Lung microvascular endothelial cell (primary cell): Measurements from ENCODE around the gene KIF26B. TPM values are rescaled to one million over a fixed set of nuclear protein-coding genes. Genes with fewer than 3 reads are reported as not detected.
A peak's percentile ranks its signal among the peaks of the same experiment; 100 is the strongest.

ENCODE experiments used
- DNase-seq, 2 donors: peaks; one replicate each; pipeline versions ENCODE4 v3.0.0 to v3.0.0-alpha.2; 2010; ENCODE audit warnings: low read depth in 2 of 2
- total RNA-seq: library from RNA; depleted of rRNA; stranded (reverse); fragments of >200 nt; gene quantifications from 2 replicates; pipeline ENCODE4 v1.2.1, GENCODE V29; 2014

KIF26B gene
- total RNA-seq, 1 donor from 2014 or later: 1.4 TPM

DNA sequence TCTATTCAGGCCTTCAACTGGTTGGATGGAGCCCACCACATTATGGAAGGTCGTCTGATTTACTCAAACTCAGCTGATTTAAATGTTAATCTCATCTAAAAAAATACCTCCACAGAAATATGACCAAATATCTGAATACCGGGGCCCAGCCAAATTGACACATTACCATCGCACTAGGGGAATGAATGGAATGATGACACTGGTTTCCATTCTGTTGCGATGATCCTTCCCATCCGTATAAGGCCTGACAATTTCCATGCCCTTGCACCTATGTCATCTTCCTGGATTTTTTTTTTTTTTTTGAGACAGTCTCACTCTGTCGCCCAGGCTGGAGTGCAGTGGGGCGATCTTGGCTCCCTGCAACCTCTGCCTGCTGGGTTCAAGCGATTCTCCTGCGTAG, 397.5 kb downstream of the KIF26B start:
- DNase-seq: no peak

DNA sequence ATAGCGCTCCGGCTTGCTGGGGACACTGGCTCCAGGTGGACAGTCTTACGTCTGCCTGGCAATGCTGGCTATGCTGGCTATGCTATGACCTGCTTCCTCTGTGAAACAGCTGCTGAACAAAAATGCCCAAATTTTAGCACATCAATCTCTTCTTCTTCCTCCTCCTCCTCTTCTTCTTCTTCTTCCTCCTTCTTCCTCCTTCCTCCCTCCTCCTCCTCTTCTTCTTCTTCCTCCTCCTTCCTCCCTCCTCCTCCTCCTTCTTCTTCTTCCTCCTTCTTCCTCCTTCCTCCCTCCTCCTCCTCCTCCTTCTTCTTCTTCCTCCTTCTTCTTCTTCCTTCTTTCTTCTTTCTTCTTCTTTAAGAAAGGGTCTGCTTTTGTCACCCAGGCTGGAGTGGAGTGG, 401.3 kb downstream of the KIF26B start:
- DNase-seq: no peak

- DNase-seq: no peak
Observed at GRCh38 chr1:245558069-245558468, 403.3 kb downstream of the KIF26B start.

DNA sequence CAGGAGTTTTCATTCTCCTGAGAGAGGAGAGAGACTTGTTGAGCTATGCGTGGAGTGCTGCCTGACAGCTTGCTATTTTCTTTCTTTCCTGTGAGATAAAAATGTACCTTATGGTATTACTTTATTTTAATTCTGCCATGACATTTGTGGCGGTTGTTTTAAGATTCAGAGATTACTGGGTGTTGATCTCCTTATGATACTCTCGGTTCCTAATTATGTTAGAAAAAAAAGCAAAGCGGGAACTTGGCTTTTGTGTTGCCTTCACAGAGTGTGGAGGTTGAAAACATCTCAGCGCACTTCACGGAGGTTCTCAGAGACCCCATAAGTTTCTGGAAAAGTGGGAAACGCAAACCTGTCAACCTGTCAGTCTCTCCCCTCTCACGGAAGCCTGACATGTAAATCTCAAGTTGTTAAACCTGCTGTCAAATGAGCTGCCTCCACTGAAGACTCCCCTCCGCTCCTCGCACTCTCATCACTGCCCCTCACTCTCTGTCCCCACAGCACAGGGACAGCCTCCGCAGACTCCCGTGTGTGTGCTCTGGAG, 405.6 kb downstream of the KIF26B start:
- no peak for DNase-seq

DNA sequence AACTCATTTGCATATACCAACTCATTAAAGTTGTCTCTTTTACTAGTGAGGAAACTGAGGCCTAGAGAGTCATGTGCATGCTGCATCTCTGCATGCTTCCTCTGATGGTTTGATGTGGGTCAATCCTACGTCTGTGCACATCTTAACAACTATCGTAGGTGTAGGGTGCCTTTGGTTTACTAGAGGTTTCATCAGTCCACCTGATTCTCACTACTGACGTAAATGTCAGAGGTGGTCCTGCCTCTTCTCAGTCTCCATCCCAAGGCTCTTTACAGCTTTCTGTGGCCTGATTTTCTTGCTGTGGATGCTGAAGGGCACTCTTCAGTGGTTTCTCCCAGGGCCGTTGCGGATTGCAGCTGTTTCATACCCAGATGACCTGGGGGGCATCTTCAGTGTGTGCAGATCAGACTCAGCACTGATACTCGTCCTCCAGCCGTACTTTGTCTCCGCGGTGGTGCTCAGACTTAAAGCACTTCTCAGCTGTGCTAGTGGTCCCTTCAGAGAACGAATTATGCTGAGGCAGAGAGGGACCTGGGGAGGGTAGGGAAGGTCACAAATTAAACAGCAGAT, 407.0 kb downstream of the KIF26B start:
- DNase-seq: no peak

DNA sequence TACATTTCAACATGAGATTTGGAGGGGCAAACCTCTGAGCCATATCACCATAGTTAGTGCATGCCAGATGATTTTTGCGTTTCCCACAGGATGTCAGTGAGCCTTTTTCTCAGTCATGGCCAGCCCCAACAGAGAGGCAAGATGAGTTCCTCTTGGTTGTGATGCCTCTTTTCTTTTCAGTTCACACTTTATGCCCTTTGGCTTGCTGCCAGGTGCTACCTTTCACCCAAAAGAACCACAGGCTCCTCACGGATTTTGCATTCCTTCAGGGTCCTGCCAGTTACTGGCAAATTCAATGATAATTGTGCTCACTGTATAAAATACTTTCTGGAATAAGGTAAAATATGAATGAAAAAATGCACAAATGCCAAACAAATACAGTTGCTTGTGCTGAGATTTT, 411.3 kb downstream of the KIF26B start:
- DNase-seq: no peak

DNA sequence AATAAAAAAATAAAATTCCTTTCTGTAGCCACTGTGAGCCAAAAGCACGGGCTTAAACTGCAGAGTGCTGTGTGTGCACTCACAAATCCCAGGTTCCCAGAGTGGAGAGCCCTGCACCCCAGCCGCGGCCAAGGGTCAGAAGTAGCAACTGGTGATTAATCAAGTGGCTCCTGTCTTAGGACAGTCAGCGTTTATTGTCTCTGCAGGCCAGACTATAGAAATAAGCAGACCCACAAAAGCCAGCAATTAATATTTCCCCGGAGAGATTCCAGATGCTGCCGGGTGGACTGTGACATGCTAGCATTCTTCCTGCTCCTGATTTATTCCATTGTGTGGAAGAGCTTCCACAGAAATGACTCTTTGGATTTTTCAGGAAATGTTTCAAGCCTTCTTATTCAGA, 412.2 kb downstream of the KIF26B start:
- DNase-seq: peak in 1 of 2 donors; percentile 10

DNA sequence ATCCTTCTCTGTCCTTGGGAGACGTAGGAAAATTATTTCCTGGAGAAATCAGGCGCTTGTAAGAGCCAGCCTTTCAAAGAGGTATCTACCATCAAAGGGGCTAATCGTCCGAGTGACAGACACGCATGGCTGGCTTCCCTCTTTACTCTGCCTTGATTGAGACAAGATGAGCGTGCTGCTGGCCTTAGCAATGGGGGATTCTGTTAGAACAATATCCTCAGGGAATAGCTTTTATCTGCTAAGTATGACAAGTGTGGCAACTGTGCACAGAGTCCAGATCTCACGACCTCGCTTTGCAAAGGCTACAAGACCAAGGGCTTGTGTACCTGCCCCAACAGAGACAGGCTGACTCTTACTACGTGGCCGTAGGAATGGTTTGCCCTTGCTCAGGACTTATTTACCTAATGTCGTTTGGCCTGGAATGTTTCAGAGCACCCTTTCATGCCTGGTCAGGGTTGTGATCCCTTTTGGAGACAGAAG, 417.1 kb downstream of the KIF26B start:
- DNase-seq: no peak

- DNase-seq: peak in 1 of 2 donors; percentile 32
Observed at GRCh38 chr1:245572709-245573108, 417.9 kb downstream of the KIF26B start.

DNA sequence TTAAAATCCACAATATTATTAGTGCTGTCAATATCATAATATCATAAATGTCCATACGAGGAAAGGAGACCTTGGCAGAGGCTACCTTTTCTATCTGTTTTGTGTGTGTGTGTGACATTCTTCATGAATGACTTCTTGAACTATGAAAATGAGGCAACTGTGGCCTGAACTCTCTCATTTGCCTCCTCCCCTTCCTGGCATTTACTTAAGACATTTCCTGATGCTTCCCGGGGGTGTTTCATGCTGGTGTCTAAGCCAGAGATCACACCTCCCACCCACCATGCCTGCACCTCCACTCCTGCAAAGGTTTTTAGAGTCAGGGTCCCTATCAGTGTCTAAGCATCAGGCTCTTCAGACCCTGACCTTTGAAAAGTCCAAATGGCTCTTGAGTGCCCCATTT, 420.9 kb downstream of the KIF26B start:
- no peak for DNase-seq

DNA sequence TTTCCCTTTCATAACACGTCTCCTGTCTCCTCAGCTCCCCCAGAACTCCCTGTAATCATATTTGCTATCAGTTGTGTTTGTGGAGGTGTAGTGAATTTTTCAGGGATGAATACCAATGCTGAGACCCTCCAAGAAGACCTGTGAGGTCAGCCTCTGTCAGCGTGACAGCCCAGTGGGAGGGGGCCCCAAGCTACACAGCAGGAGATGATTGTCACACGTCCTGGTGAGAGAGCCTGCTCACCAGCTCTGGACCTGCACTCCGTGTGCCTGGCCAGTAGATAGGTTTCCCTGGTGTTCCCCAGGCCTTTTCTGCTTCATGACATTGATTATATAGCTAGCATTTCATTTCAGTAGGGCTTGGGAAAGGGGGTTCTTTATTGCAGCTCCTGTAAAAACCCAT, 421.5 kb downstream of the KIF26B start:
- DNase-seq: no peak

- no peak for DNase-seq
Observed at GRCh38 chr1:245577191-245578157, 422.7 kb downstream of the KIF26B start.

- DNase-seq: no peak
Observed at GRCh38 chr1:245578308-245578707, 423.5 kb downstream of the KIF26B start.

- DNase-seq: no peak
Observed at GRCh38 chr1:245578771-245579170, 424.0 kb downstream of the KIF26B start.

- no peak for DNase-seq
Observed at GRCh38 chr1:245579881-245580280, 425.1 kb downstream of the KIF26B start.

DNA sequence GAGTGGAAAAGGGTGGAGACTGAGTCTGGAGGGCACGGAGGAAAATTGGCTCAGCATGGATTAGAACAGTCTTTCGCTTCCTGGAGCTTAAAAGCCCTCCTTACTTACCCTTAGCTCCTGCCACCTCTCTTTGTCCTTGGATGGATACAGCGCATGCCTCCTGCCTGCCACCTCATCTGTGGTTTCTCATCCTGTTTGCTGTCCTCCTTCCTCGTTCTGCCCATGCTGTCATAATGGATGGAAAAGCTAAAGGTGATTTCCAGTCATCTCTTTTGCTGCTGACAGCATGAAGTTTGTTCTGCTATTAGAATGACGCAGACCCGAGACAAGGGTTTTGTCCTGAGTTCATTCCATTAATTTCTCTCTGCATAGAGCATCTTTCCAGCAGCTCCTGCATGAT, 425.9 kb downstream of the KIF26B start:
- DNase-seq: no peak

GRCh38 chr1:245582026-245582425, 427.2 kb downstream of the KIF26B start:
- DNase-seq: no peak

- DNase-seq: no peak
Observed at GRCh38 chr1:245583081-245583480, 428.3 kb downstream of the KIF26B start.

GRCh38 chr1:245583575-245584330, 429.0 kb downstream of the KIF26B start:
- DNase-seq: no peak

- peak in 1 of 2 donors; percentile 47 for DNase-seq
Observed at GRCh38 chr1:245585252-245585959, 430.6 kb downstream of the KIF26B start.
